ENCODE results near the gene HEG1.

GRCh38 chr3:125067225-125067624, 11.4 kb upstream of the HEG1 start:
- no peak for TF ChIP-seq POLR2A (IDR thresholded peaks at IDR 0.05)
- no peak for TF ChIP-seq CTCF (IDR thresholded peaks at IDR 0.05)
- no peak for TF ChIP-seq POLR2AphosphoS5 (IDR thresholded peaks at IDR 0.05)
- no peak for TF ChIP-seq EP300 (IDR thresholded peaks at IDR 0.05)
